HepG2 (cell line): ENCODE results near the gene SGIP1. TPM values are rescaled to one million over a fixed set of nuclear protein-coding genes. Genes with fewer than 3 reads are reported as not detected.

Experiments used
- ATAC-seq: fragments of 200-7000 bp; cut with Tn5 transposase; 3 replicates; pipeline ENCODE4 v1.9.1; 2020; ENCODE audit warnings: mild to moderate bottlenecking, moderate library complexity
- BruUV-seq: library from RNA; stranded (reverse); fragments of 400-500 nt; replicated peaks from 2 replicates; lab custom pipeline; 2021; lab: Mats Ljungman, UMichigan
- CTCF ChIA-PET: fragments of 300-600 bp; formaldehyde crosslinking; extraction: SDS; loops from one replicate; lab custom pipeline; 2021; ENCODE audit warnings: low total read pairs, inconsistent platforms, low intra/inter-chr PET ratio; lab: Yijun Ruan, JAX
- POLR2A ChIA-PET: fragments of 350-600 bp; sonication (Branson Sonifier 250); formaldehyde crosslinking; loops from one replicate; lab custom pipeline; 2020; ENCODE audit warnings: antibody characterized with exemption, inconsistent platforms; lab: Yijun Ruan, JAX
- DNase-seq: peaks from one replicate; pipeline ENCODE4 v3.0.0-alpha.2; 2015; ENCODE audit warnings: low spot score
- FAIRE-seq: peaks from 3 replicates; lab custom pipeline; 2011; peaks lifted over from hg19 to GRCh38; lab: Jason Lieb, UNC
- H2AFZ ChIP-seq: one replicate; pipeline ENCODE4 v1.6.1; 2011; ENCODE audit warnings: low read length, inconsistent platforms
- H3K27ac ChIP-seq: fragments of 300-600 bp; 3 replicates; pipeline ENCODE4 v1.8.0; 2011; ENCODE audit warnings: mixed run types, mild to moderate bottlenecking, mixed read lengths, low read length, inconsistent platforms; ENCODE audit not compliant: insufficient read depth; ENCODE audit errors: extremely low read length
- H3K27me3 ChIP-seq, 2 experiments: fragments of 200-600 bp in 1 of 2; 2 replicates in 1 of 2; 3 replicates in 1 of 2; pipeline versions ENCODE4 v1.6.0 to v1.8.0; 2011; ENCODE audit warnings: low read length in 2 of 2, mild to moderate bottlenecking in 2 of 2, moderate library complexity in 2 of 2, inconsistent platforms in 1 of 2; ENCODE audit not compliant: insufficient read depth in 2 of 2, control insufficient read depth in 1 of 2
- H3K36me3 ChIP-seq, 2 experiments: fragments of 200-600 bp in 1 of 2; replicated peaks in 1 of 2; 2 replicates in 1 of 2; 3 replicates in 1 of 2; pipeline versions ENCODE4 v1.5.1 to v1.8.0; 2011; ENCODE audit warnings: low read length in 2 of 2, inconsistent platforms in 1 of 2; ENCODE audit not compliant: insufficient read depth in 2 of 2, control insufficient read depth in 1 of 2
- H3K4me1 ChIP-seq: 2 replicates; pipeline ENCODE4 v1.5.1; 2012; ENCODE audit warnings: low read length, inconsistent platforms; ENCODE audit not compliant: insufficient read depth
- H3K4me2 ChIP-seq: 2 replicates; pipeline ENCODE4 v1.6.0; 2011; ENCODE audit warnings: low read depth, low read length, inconsistent platforms
- H3K4me3 ChIP-seq, 3 experiments: fragments of 200-600 bp in 1 of 3; sonication (generic), shearing (Covaris generic) in 1 of 3; replicated peaks in 1 of 3; 2 replicates each; pipeline ENCODE4 v1.5.1; 2011 to 2016; ENCODE audit warnings: low read length in 3 of 3, inconsistent platforms in 2 of 3, low read depth in 2 of 3, mild to moderate bottlenecking in 2 of 3, control low read depth in 1 of 3, mixed read lengths in 1 of 3; ENCODE audit not compliant: insufficient read depth in 1 of 3
- H3K79me2 ChIP-seq: one replicate; pipeline ENCODE4 v1.6.1; 2011; ENCODE audit warnings: low read length, inconsistent platforms; ENCODE audit not compliant: insufficient read depth
- H3K9ac ChIP-seq: 2 replicates; pipeline ENCODE4 v1.6.0; 2011; ENCODE audit warnings: mild to moderate bottlenecking, low read depth, low read length, inconsistent platforms; ENCODE audit not compliant: insufficient read depth
- H3K9me3 ChIP-seq: 2 replicates; pipeline ENCODE4 v1.5.1; 2012; ENCODE audit warnings: mild to moderate bottlenecking, low read length
- H4K20me1 ChIP-seq: 2 replicates; pipeline ENCODE4 v1.6.0; 2011; ENCODE audit warnings: inconsistent platforms, mild to moderate bottlenecking, low read length, moderate library complexity; ENCODE audit not compliant: insufficient read depth
- CEBPB ChIP-seq: IDR thresholded peaks from 2 replicates; pipeline ENCODE4 v1.6.1; 2011; ENCODE audit warnings: low read depth, low read length, improper control_type of control experiment, borderline replicate concordance
- CENPX ChIP-seq: sonication (generic); formaldehyde crosslinking; IDR thresholded peaks from 2 replicates; pipeline ENCODE4 v1.9.0; 2021; ENCODE audit warnings: mild to moderate bottlenecking, missing genetic modification reagents, moderate library complexity
- CREM ChIP-seq, 2 experiments: sonication (generic) in 1 of 2; formaldehyde crosslinking in 1 of 2; IDR thresholded peaks; 2 replicates each; pipeline versions ENCODE4 v1.4.0 to v1.6.1; 2016 to 2020; ENCODE audit warnings: antibody characterized with exemption in 1 of 2, mild to moderate bottlenecking in 1 of 2, missing genetic modification reagents in 1 of 2
- FOSL2 ChIP-seq: sonication (generic); formaldehyde crosslinking; IDR thresholded peaks from 2 replicates; pipeline ENCODE4 v1.4.0; 2020; ENCODE audit warnings: missing genetic modification reagents
- FOXA1 ChIP-seq, 2 experiments: fragments of 450-650 bp in 1 of 2; sonication (generic) in 1 of 2; formaldehyde crosslinking in 1 of 2; IDR thresholded peaks; 2 replicates each; pipeline versions ENCODE4 v1.4.0 to v1.6.1; 2016 to 2020; ENCODE audit warnings: missing genetic modification reagents in 1 of 2
- PRPF4 ChIP-seq: fragments of 200-400 bp; formaldehyde crosslinking; IDR thresholded peaks from 2 replicates; pipeline ENCODE4 v1.6.1; 2016; ENCODE audit warnings: low read length, low read depth; ENCODE audit not compliant: poor library complexity, severe bottlenecking
- RAD51 ChIP-seq: fragments of 450-650 bp; IDR thresholded peaks from 2 replicates; pipeline ENCODE4 v1.6.1; 2016; ENCODE audit warnings: borderline replicate concordance
- SOX6 ChIP-seq, 2 experiments: fragments of 450-650 bp in 1 of 2; sonication (generic) in 1 of 2; formaldehyde crosslinking in 1 of 2; IDR thresholded peaks; 2 replicates each; pipeline versions ENCODE4 v1.4.0 to v1.6.1; 2017 to 2020; ENCODE audit warnings: antibody characterized with exemption in 1 of 2, mild to moderate bottlenecking in 1 of 2, missing genetic modification reagents in 1 of 2
- ZMYM3 ChIP-seq: sonication (generic); formaldehyde crosslinking; IDR thresholded peaks from 2 replicates; pipeline ENCODE4 v1.5.1; 2020; ENCODE audit warnings: mild to moderate bottlenecking, missing genetic modification reagents
- WGBS: methylation state at CpG from one replicate; pipeline ENCODE4 v1.1.6; 2017; ENCODE audit warnings: low lambda C conversion rate; 5-methylcytosine and 5-hydroxymethylcytosine counted together
- in situ Hi-C: cut with HindIII; loops from 2 replicates; pipeline ENCODE4 v1.10.0; 2017; ENCODE audit warnings: low pct_unique_long_range_greater_than_20kb; ENCODE audit not compliant: extremely low pct_ligation_motif_present
- intact Hi-C: fragments of 100-400 bp; cut with micrococcal nuclease; formaldehyde crosslinking; loops from one replicate; pipeline ENCODE4 v1.10.0; 2022; ENCODE audit not compliant: unreplicated experiment
- polyA plus RNA-seq, 8 experiments: library from polyadenylated mRNA; depleted of rRNA in 3 of 8; stranded (reverse) in 7 of 8; unstranded in 1 of 8; fragments of >200 nt; fragmentation: Illumina TruSeq in 4 of 8; extraction: Trizol in 4 of 8; gene quantifications; 2 replicates each; pipeline versions ENCODE4 v1.2.1 to v1.2.3, GENCODE V29; 2011 to 2016; ENCODE audit warnings: low read depth in 4 of 8, missing spikeins in 1 of 8, mixed read lengths in 1 of 8; ENCODE audit not compliant: insufficient read depth in 1 of 8
- total RNA-seq, 5 experiments: library from RNA; depleted of rRNA; stranded (reverse); fragments of >200 nt; fragmentation: Illumina TruSeq; extraction: Trizol; gene quantifications; 2 replicates each; pipeline ENCODE4 v1.2.3, GENCODE V29; 2016; ENCODE audit warnings: low read depth in 1 of 5
- TF ChIP-seq, protein P1 (sequence below): sonication (generic); formaldehyde crosslinking; IDR thresholded peaks from 2 replicates; pipeline ENCODE4; 2020; ENCODE audit warnings: missing genetic modification reagents, mild to moderate bottlenecking, borderline replicate concordance
- TF ChIP-seq, protein P2 (sequence below): IDR thresholded peaks from 2 replicates; pipeline ENCODE4 v1.6.1; 2012; ENCODE audit warnings: low read depth, low read length, improper control_type of control experiment
- TF ChIP-seq, protein P3 (sequence below): IDR thresholded peaks from 2 replicates; pipeline ENCODE4 v1.4.0; 2020; ENCODE audit warnings: mild to moderate bottlenecking, missing genetic modification reagents
- TF ChIP-seq, protein P4 (sequence below): sonication (generic); formaldehyde crosslinking; IDR thresholded peaks from 2 replicates; pipeline ENCODE4 v1.5.0; 2020; ENCODE audit warnings: missing genetic modification reagents

Gene SGIP1
- total and polyA plus RNA-seq, 2 of the 13 experiments (the other 11 are each of a cell fraction or from before 2014, with no cell fraction given) = not detected

DNA sequence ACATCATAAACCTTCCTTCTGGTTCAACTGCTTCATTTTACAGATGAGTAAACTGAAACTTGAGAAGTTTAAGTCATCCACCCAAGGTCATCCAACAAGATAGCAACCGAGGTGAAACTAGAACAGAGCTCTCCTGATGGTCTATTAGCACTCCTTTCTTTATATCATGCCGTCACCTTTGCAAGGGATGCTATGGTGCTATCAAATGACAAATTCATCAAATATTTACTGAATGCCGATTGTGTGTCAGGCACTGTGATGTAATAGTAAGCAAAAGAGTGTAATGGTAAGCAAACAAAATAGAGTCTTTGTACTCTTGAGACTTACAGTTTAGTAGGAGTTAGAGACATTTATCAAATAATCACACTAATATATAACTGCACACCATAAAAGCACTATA lies 14.0 kb upstream of the SGIP1 start:
- H3K4me2 ChIP-seq = no peak overlapping the region
- no peak overlapping the region for H3K9ac ChIP-seq
- peak; percentile 20 for DNase-seq
- intact Hi-C loops = no loop called here
- H3K79me2 ChIP-seq = no peaks in the 10 kb centered on the region
- FAIRE-seq = no peak
- H3K36me3 ChIP-seq = no peaks in the 10 kb centered on the region
- in situ Hi-C loops = no loop called here
- ChIA-PET CTCF (no interaction called here), POLR2A (interaction anchor here (1.2 to 2.5 kb wide), 2 partner anchors 24 to 43 kb away, joined by 3 to 11 read pairs; no protein-coding TSS in a partner anchor)
- no peak for ATAC-seq
- H3K9me3 ChIP-seq = no peaks in the 10 kb centered on the region
- H3K27ac ChIP-seq = no peak overlapping the region
- WGBS = 2% methylated on average over 3 of the region's 3 CpGs
- H4K20me1 ChIP-seq = no peaks in the 10 kb centered on the region
- H3K4me3 ChIP-seq = no peak overlapping the region
- H2AFZ ChIP-seq = no peak overlapping the region
- peaks cover 16% of the 10 kb centered on the region; the same call in 1 of the 2 replicates for H3K4me1 ChIP-seq
- no TSS peak for BruUV-seq
- H3K27me3 ChIP-seq = no peaks in the 10 kb centered on the region
- TF ChIP-seq CENPX (CRISPR knock-in tag) (no peak), PRPF4 (no peak), RAD51 (no peak), FOSL2 (peak; percentile 59), ZMYM3 (CRISPR knock-in tag) (no peak), SOX6 (IDR thresholded peaks at IDR 0.05) (no peak), SOX6 (CRISPR knock-in tag; IDR thresholded peaks at IDR 0.05) (peak; percentile 24; the same call in 1 of the 2 replicates), CREM (IDR thresholded peaks at IDR 0.05) (no peak), CREM (CRISPR knock-in tag; IDR thresholded peaks at IDR 0.05) (no peak), FOXA1 (IDR thresholded peaks at IDR 0.05) (no peak), FOXA1 (CRISPR knock-in tag; IDR thresholded peaks at IDR 0.05) (0 out of 2 replicates have a peak, but pooled peaks have one; percentile 14), CEBPB (peak; percentile 63; the same call in 1 of the 2 replicates)
- TF ChIP-seq, protein P1, sequence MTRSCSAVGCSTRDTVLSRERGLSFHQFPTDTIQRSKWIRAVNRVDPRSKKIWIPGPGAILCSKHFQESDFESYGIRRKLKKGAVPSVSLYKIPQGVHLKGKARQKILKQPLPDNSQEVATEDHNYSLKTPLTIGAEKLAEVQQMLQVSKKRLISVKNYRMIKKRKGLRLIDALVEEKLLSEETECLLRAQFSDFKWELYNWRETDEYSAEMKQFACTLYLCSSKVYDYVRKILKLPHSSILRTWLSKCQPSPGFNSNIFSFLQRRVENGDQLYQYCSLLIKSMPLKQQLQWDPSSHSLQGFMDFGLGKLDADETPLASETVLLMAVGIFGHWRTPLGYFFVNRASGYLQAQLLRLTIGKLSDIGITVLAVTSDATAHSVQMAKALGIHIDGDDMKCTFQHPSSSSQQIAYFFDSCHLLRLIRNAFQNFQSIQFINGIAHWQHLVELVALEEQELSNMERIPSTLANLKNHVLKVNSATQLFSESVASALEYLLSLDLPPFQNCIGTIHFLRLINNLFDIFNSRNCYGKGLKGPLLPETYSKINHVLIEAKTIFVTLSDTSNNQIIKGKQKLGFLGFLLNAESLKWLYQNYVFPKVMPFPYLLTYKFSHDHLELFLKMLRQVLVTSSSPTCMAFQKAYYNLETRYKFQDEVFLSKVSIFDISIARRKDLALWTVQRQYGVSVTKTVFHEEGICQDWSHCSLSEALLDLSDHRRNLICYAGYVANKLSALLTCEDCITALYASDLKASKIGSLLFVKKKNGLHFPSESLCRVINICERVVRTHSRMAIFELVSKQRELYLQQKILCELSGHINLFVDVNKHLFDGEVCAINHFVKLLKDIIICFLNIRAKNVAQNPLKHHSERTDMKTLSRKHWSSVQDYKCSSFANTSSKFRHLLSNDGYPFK (CRISPR knock-in tag) = no peak
- TF ChIP-seq, protein P2, sequence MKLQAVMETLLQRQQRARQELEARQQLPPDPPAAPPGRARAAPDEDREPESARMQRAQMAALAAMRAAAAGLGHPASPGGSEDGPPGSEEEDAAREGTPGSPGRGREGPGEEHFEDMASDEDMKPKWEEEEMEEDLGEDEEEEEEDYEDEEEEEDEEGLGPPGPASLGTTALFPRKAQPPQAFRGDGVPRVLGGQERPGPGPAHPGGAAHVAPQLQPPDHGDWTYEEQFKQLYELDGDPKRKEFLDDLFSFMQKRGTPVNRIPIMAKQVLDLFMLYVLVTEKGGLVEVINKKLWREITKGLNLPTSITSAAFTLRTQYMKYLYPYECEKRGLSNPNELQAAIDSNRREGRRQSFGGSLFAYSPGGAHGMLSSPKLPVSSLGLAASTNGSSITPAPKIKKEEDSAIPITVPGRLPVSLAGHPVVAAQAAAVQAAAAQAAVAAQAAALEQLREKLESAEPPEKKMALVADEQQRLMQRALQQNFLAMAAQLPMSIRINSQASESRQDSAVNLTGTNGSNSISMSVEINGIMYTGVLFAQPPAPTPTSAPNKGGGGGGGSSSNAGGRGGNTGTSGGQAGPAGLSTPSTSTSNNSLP = peak; percentile 53; the same call in 1 of the 2 replicates
- TF ChIP-seq, protein P3, sequence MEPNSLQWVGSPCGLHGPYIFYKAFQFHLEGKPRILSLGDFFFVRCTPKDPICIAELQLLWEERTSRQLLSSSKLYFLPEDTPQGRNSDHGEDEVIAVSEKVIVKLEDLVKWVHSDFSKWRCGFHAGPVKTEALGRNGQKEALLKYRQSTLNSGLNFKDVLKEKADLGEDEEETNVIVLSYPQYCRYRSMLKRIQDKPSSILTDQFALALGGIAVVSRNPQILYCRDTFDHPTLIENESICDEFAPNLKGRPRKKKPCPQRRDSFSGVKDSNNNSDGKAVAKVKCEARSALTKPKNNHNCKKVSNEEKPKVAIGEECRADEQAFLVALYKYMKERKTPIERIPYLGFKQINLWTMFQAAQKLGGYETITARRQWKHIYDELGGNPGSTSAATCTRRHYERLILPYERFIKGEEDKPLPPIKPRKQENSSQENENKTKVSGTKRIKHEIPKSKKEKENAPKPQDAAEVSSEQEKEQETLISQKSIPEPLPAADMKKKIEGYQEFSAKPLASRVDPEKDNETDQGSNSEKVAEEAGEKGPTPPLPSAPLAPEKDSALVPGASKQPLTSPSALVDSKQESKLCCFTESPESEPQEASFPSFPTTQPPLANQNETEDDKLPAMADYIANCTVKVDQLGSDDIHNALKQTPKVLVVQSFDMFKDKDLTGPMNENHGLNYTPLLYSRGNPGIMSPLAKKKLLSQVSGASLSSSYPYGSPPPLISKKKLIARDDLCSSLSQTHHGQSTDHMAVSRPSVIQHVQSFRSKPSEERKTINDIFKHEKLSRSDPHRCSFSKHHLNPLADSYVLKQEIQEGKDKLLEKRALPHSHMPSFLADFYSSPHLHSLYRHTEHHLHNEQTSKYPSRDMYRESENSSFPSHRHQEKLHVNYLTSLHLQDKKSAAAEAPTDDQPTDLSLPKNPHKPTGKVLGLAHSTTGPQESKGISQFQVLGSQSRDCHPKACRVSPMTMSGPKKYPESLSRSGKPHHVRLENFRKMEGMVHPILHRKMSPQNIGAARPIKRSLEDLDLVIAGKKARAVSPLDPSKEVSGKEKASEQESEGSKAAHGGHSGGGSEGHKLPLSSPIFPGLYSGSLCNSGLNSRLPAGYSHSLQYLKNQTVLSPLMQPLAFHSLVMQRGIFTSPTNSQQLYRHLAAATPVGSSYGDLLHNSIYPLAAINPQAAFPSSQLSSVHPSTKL = 0 out of 2 replicates have a peak, but pooled peaks have one; percentile 19
- TF ChIP-seq, protein P4, sequence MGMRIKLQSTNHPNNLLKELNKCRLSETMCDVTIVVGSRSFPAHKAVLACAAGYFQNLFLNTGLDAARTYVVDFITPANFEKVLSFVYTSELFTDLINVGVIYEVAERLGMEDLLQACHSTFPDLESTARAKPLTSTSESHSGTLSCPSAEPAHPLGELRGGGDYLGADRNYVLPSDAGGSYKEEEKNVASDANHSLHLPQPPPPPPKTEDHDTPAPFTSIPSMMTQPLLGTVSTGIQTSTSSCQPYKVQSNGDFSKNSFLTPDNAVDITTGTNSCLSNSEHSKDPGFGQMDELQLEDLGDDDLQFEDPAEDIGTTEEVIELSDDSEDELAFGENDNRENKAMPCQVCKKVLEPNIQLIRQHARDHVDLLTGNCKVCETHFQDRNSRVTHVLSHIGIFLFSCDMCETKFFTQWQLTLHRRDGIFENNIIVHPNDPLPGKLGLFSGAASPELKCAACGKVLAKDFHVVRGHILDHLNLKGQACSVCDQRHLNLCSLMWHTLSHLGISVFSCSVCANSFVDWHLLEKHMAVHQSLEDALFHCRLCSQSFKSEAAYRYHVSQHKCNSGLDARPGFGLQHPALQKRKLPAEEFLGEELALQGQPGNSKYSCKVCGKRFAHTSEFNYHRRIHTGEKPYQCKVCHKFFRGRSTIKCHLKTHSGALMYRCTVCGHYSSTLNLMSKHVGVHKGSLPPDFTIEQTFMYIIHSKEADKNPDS (CRISPR knock-in tag) = no peak
